ENCODE measurements around the gene TSPY8.
"Not testable (repeated sequence)": the region's sequence is repeated elsewhere in the genome, so short reads cannot be mapped to it uniquely, and the experiment has no call there.

The TSPY8 gene, protein sequence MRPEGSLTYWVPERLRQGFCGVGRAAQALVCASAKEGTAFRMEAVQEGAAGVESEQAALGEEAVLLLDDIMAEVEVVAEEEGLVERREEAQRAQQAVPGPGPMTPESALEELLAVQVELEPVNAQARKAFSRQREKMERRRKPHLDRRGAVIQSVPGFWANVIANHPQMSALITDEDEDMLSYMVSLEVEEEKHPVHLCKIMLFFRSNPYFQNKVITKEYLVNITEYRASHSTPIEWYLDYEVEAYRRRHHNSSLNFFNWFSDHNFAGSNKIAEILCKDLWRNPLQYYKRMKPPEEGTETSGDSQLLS

DNA sequence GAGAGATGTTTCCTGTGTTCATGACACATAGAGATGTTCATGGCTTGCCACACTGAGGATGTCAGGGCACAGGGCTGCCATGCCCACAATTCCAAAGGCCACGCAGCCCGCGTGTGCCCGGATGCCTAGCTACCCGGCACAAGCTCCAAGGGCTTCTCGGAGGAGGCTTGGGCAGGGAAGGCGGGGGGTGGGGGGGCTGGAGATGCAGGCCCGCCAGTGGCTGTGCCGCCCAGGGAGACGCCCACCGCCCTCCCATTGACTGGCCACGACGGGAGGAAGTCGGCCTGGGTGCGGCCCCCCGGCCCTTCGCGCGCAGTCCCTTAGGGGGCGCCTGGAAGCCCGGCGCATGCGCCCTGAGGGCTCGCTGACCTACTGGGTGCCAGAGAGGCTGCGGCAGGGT lies at the start of gene TSPY8:
TSPY8 (plus strand) TSS at position 301 of the 400 bp plus-strand sequence; CDS start at position 347, 46 bp downstream.
- not testable (repeated sequence) for H3K27me3 Mint-ChIP-seq (ENCODE audit: low read depth); H3K4me3 Mint-ChIP-seq; H3K27ac Mint-ChIP-seq; H3K4me1 Mint-ChIP-seq (ENCODE audit: low read depth); DNase-seq (ENCODE audit: low spot score); H3K9me3 Mint-ChIP-seq; H3K36me3 Mint-ChIP-seq (ENCODE audit: low read depth)

DNA sequence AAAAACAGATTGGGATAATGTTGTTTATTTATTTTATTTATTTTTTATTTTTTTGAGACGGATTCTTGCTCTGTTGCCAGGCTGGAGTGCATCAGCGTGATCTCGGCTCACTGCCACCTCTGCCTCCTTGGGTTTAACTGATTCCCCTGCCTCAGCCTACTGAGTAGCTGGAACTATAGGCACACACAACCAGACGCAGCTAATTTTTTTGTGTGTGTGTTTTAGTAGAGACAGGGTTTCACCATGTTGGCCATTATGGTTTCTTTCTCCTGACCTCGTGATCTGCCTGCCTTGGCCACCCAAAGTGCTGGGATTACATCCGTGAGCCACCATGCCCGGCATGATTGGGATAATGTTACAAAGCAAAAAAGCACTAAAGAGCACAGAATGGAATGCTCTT lies 36.6 kb upstream of the TSPY8 start:
- H3K4me1 Mint-ChIP-seq (ENCODE audit: low read depth): no peaks in the 10 kb centered on the region
- H3K27me3 Mint-ChIP-seq (ENCODE audit: low read depth): no peaks in the 10 kb centered on the region
- no peak overlapping the region for H3K27ac Mint-ChIP-seq
- no peaks in the 10 kb centered on the region for H3K36me3 Mint-ChIP-seq (ENCODE audit: low read depth)
- H3K4me3 Mint-ChIP-seq: no peak overlapping the region
- no peak for DNase-seq (ENCODE audit: low spot score)
- H3K9me3 Mint-ChIP-seq: no peaks in the 10 kb centered on the region

DNA sequence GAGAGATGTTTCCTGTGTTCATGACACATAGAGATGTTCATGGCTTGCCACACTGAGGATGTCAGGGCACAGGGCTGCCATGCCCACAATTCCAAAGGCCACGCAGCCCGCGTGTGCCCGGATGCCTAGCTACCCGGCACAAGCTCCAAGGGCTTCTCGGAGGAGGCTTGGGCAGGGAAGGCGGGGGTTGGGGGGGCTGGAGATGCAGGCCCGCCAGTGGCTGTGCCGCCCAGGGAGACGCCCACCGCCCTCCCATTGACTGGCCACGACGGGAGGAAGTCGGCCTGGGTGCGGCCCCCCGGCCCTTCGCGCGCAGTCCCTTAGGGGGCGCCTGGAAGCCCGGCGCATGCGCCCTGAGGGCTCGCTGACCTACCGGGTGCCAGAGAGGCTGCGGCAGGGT lies 20.4 kb upstream of the TSPY8 start, which contains the start of gene TSPY4:
TSPY4 (plus strand) TSS at position 301 of the 400 bp plus-strand sequence; CDS start at position 347, 46 bp downstream.
- H3K9me3 Mint-ChIP-seq; DNase-seq (ENCODE audit: low spot score); H3K36me3 Mint-ChIP-seq (ENCODE audit: low read depth); H3K27me3 Mint-ChIP-seq (ENCODE audit: low read depth); H3K4me3 Mint-ChIP-seq; H3K27ac Mint-ChIP-seq; H3K4me1 Mint-ChIP-seq (ENCODE audit: low read depth): not testable (repeated sequence)

DNA sequence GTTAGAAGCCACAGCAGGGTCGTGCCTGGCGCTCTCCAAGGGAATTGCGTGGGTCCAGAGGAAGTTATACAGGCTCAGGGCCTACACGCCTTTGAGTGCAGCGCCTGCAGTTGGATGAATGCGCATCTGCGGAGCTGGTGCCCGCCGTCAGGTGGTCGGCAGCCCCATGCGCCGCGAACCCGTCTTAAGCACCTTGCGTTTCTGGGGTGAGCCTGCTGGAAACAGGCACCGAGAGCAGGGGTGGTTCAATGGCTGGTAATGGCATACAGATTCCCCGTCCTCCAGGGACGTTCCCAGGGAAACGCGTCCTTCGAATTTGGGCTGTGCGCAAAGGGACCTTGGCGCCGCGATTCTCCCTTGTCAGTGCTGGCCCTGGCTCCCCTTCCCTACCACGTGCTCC lies 38.9 kb downstream of the TSPY8 start:
- H3K27me3 Mint-ChIP-seq (ENCODE audit: low read depth); H3K4me3 Mint-ChIP-seq; H3K36me3 Mint-ChIP-seq (ENCODE audit: low read depth); H3K4me1 Mint-ChIP-seq (ENCODE audit: low read depth); H3K27ac Mint-ChIP-seq; DNase-seq (ENCODE audit: low spot score); H3K9me3 Mint-ChIP-seq: not testable (repeated sequence)

DNA sequence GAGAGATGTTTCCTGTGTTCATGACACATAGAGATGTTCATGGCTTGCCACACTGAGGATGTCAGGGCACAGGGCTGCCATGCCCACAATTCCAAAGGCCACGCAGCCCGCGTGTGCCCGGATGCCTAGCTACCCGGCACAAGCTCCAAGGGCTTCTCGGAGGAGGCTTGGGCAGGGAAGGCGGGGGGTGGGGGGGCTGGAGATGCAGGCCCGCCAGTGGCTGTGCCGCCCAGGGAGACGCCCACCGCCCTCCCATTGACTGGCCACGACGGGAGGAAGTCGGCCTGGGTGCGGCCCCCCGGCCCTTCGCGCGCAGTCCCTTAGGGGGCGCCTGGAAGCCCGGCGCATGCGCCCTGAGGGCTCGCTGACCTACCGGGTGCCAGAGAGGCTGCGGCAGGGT lies 40.5 kb downstream of the TSPY8 start, which contains the start of gene TSPY3:
TSPY3 (plus strand) TSS at position 301 of the 400 bp plus-strand sequence; CDS start at position 347, 46 bp downstream.
- not testable (repeated sequence) for H3K4me1 Mint-ChIP-seq (ENCODE audit: low read depth); H3K27ac Mint-ChIP-seq; H3K9me3 Mint-ChIP-seq; H3K36me3 Mint-ChIP-seq (ENCODE audit: low read depth); H3K27me3 Mint-ChIP-seq (ENCODE audit: low read depth); DNase-seq (ENCODE audit: low spot score); H3K4me3 Mint-ChIP-seq
